SK-N-SH (cell line): Measurements from ENCODE around the gene LAMA4. TPM values are rescaled to one million over a fixed set of nuclear protein-coding genes. Genes with fewer than 3 reads are reported as not detected.

Experiments
- CTCF ChIA-PET: fragments of 300-600, 350-600 bp; formaldehyde crosslinking; extraction: SDS; loops from one replicate; lab custom pipeline; 2021; lab: Yijun Ruan, JAX
- POLR2A ChIA-PET: fragments of 350-600 bp; sonication (Branson Sonifier 250); formaldehyde crosslinking; extraction: SDS; loops from one replicate; lab custom pipeline; 2020; ENCODE audit warnings: antibody characterized with exemption, inconsistent platforms; lab: Yijun Ruan, JAX
- DNase-seq: peaks from one replicate; pipeline ENCODE4 v3.0.0; 2012
- H2AFZ ChIP-seq: fragments of 200-600 bp; sonication (generic); 2 replicates; pipeline ENCODE4 v1.8.1; 2016; ENCODE audit warnings: antibody characterized with exemption, mild to moderate bottlenecking, low read depth
- H3F3A ChIP-seq: fragments of 200-600 bp; sonication (generic); replicated peaks from 2 replicates; pipeline ENCODE3; 2016; ENCODE audit warnings: antibody characterized with exemption, mild to moderate bottlenecking; ENCODE audit not compliant: insufficient read depth
- H3K27ac ChIP-seq, 2 experiments: fragments of 200-500 bp in 1 of 2; fragments of 200-600 bp in 1 of 2; sonication (Bioruptor generic) in 1 of 2; sonication (generic), shearing (Covaris generic) in 1 of 2; 2 replicates each; pipeline versions ENCODE4 v1.5.1 to v1.6.1; 2014 to 2016; ENCODE audit warnings: low read depth in 2 of 2, inconsistent platforms in 1 of 2, low read length in 1 of 2, mild to moderate bottlenecking in 1 of 2, mixed read lengths in 1 of 2
- H3K27me3 ChIP-seq: fragments of 200-600 bp; sonication (generic), shearing (Covaris generic); 2 replicates; pipeline ENCODE4 v1.6.1; 2016; ENCODE audit warnings: mixed run types; ENCODE audit not compliant: insufficient read depth
- H3K36me3 ChIP-seq, 2 experiments: fragments of 200-500 bp in 1 of 2; fragments of 200-600 bp in 1 of 2; sonication (Bioruptor generic) in 1 of 2; sonication (generic) in 1 of 2; replicated peaks in 1 of 2; 2 replicates each; pipeline versions ENCODE3 to v1.5.1; 2014 to 2016; ENCODE audit warnings: low read length in 1 of 2, mild to moderate bottlenecking in 1 of 2; ENCODE audit not compliant: insufficient read depth in 2 of 2, control insufficient read depth in 1 of 2
- H3K4me1 ChIP-seq, 2 experiments: fragments of 200-500 bp in 1 of 2; fragments of 200-600 bp in 1 of 2; sonication (Bioruptor generic) in 1 of 2; sonication (generic), shearing (Covaris generic) in 1 of 2; 2 replicates each; pipeline versions ENCODE4 v1.5.1 to v1.6.1; 2014 to 2016; ENCODE audit warnings: low read depth in 1 of 2, low read length in 1 of 2, mixed run types in 1 of 2; ENCODE audit not compliant: insufficient read depth in 2 of 2, control insufficient read depth in 1 of 2
- H3K4me2 ChIP-seq: fragments of 200-600 bp; sonication (generic), shearing (Covaris generic); 2 replicates; pipeline ENCODE4 v1.6.1; 2017; ENCODE audit warnings: mixed run types
- H3K4me3 ChIP-seq, 2 experiments: fragments of 200-500 bp in 1 of 2; fragments of 200-600 bp in 1 of 2; sonication (Bioruptor generic) in 1 of 2; sonication (generic), shearing (Covaris generic) in 1 of 2; 2 replicates each; pipeline versions ENCODE4 v1.5.1 to v1.8.1; 2014 to 2016; ENCODE audit warnings: low read depth in 2 of 2, inconsistent platforms in 1 of 2, low read length in 1 of 2, mild to moderate bottlenecking in 1 of 2, mixed read lengths in 1 of 2, moderate library complexity in 1 of 2
- H3K79me2 ChIP-seq: fragments of 200-600 bp; sonication (generic); 2 replicates; pipeline ENCODE4 v1.8.1; 2017; ENCODE audit warnings: mild to moderate bottlenecking; ENCODE audit not compliant: insufficient read depth
- H3K9ac ChIP-seq: fragments of 200-600 bp; sonication (generic); 2 replicates; pipeline ENCODE4 v1.6.1; 2017; ENCODE audit warnings: mixed run types
- H3K9me2 ChIP-seq: fragments of 200-600 bp; sonication (generic); 2 replicates; pipeline ENCODE4 v1.6.1; 2017; ENCODE audit warnings: mixed run types
- H3K9me3 ChIP-seq: fragments of 200-600 bp; sonication (generic); 2 replicates; pipeline ENCODE4 v1.6.1; 2017; ENCODE audit warnings: mixed run types, mild to moderate bottlenecking, moderate library complexity
- H4K20me1 ChIP-seq: fragments of 200-600 bp; sonication (generic); 2 replicates; pipeline ENCODE4 v1.6.1; 2017; ENCODE audit warnings: mild to moderate bottlenecking, mixed run types; ENCODE audit not compliant: insufficient read depth
- CHD2 ChIP-seq: fragments of 150-350 bp; IDR thresholded peaks from 2 replicates; pipeline ENCODE4 v1.6.1; 2018; ENCODE audit warnings: low read length; ENCODE audit not compliant: partially characterized antibody
- EZH2phosphoT487 ChIP-seq: fragments of 200-600 bp; sonication (generic); IDR thresholded peaks from 2 replicates; pipeline ENCODE4 v1.6.1; 2017; ENCODE audit warnings: low read depth, mixed run types, mild to moderate bottlenecking, antibody characterized with exemption, moderate library complexity, borderline replicate concordance
- FOSL2 ChIP-seq: IDR thresholded peaks from 2 replicates; pipeline ENCODE4 v1.4.0; 2012; ENCODE audit warnings: low read depth, mild to moderate bottlenecking, moderate library complexity, borderline replicate concordance
- FOXM1 ChIP-seq: IDR thresholded peaks from 2 replicates; pipeline ENCODE4 v1.4.0; 2012; ENCODE audit warnings: low read depth, mild to moderate bottlenecking
- NFIC ChIP-seq: IDR thresholded peaks from 2 replicates; pipeline ENCODE4 v1.4.0; 2012; ENCODE audit warnings: borderline replicate concordance
- NRF1 ChIP-seq: IDR thresholded peaks from 2 replicates; pipeline ENCODE4 v1.6.1; 2012; ENCODE audit warnings: low read depth, mild to moderate bottlenecking, low read length
- RAD21 ChIP-seq: IDR thresholded peaks from 2 replicates; pipeline ENCODE4 v1.6.1; 2012; ENCODE audit warnings: mild to moderate bottlenecking, low read length
- RFX5 ChIP-seq: IDR thresholded peaks from 2 replicates; pipeline ENCODE4 v1.6.1; 2012; ENCODE audit warnings: mild to moderate bottlenecking, improper control_type of control experiment, low read length
- TEAD4 ChIP-seq: IDR thresholded peaks from 2 replicates; pipeline ENCODE4 v1.4.0; 2012; ENCODE audit warnings: mild to moderate bottlenecking, borderline replicate concordance; ENCODE audit not compliant: insufficient read depth
- WGBS: methylation state at CpG from one replicate; pipeline ENCODE4 v1.1.6; 2017; ENCODE audit warnings: low lambda C conversion rate; 5-methylcytosine and 5-hydroxymethylcytosine counted together
- polyA plus RNA-seq, 3 experiments: library from polyadenylated mRNA; depleted of rRNA; stranded (reverse); fragments of >200 nt; gene quantifications; 2 replicates each; pipeline ENCODE4 v1.2.3, GENCODE V29; 2012
- TF ChIP-seq, protein P1 (sequence below): IDR thresholded peaks from 2 replicates; pipeline ENCODE4 v1.4.0; 2012; ENCODE audit warnings: low read depth, borderline replicate concordance
- TF ChIP-seq, protein P2 (sequence below): fragments of 150-350 bp; IDR thresholded peaks from 2 replicates; pipeline ENCODE4 v1.6.1; 2016; ENCODE audit warnings: mild to moderate bottlenecking, low read depth, low read length
- TF ChIP-seq, protein P3 (sequence below): fragments of 200-600 bp; sonication (generic); IDR thresholded peaks from 2 replicates; pipeline ENCODE4 v1.6.1; 2017; ENCODE audit warnings: antibody characterized with exemption, mild to moderate bottlenecking, moderate library complexity
- TF ChIP-seq, protein P4 (sequence below): IDR thresholded peaks from 2 replicates; pipeline ENCODE4; 2012

LAMA4 gene
- polyA plus RNA-seq, 1 of the 3 experiments (the other 2 are of a cell fraction) = 9.4 TPM

DNA sequence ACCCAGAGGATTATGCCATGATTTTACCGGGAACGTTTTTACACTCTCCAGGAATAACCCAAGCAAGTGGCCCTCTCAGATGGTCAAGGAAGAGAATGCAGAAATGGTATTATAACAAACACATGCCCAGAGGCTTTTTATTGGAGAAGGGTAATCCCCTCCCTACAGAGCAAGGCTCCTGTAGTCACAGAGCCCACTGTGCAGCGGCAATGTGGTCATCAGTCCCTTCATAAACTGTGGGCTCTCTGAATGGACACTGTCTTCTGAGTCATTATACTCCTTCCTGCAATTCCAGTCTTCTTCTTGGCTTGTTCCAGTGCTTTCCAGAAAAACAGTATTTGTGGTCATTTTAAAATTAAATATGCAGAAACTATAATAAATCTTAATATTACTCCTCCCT is 74.7 kb downstream of the LAMA4 start (continued):
- TF ChIP-seq NFIC (no peak), RAD21 (no peak), NRF1 (no peak), CHD2 (no peak), EZH2phosphoT487 (no peak), FOSL2 (no peak)
- TF ChIP-seq, protein P1, sequence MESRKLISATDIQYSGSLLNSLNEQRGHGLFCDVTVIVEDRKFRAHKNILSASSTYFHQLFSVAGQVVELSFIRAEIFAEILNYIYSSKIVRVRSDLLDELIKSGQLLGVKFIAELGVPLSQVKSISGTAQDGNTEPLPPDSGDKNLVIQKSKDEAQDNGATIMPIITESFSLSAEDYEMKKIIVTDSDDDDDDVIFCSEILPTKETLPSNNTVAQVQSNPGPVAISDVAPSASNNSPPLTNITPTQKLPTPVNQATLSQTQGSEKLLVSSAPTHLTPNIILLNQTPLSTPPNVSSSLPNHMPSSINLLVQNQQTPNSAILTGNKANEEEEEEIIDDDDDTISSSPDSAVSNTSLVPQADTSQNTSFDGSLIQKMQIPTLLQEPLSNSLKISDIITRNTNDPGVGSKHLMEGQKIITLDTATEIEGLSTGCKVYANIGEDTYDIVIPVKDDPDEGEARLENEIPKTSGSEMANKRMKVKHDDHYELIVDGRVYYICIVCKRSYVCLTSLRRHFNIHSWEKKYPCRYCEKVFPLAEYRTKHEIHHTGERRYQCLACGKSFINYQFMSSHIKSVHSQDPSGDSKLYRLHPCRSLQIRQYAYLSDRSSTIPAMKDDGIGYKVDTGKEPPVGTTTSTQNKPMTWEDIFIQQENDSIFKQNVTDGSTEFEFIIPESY = no peak
- TF ChIP-seq, protein P2, sequence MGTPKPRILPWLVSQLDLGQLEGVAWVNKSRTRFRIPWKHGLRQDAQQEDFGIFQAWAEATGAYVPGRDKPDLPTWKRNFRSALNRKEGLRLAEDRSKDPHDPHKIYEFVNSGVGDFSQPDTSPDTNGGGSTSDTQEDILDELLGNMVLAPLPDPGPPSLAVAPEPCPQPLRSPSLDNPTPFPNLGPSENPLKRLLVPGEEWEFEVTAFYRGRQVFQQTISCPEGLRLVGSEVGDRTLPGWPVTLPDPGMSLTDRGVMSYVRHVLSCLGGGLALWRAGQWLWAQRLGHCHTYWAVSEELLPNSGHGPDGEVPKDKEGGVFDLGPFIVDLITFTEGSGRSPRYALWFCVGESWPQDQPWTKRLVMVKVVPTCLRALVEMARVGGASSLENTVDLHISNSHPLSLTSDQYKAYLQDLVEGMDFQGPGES = no peak

DNA sequence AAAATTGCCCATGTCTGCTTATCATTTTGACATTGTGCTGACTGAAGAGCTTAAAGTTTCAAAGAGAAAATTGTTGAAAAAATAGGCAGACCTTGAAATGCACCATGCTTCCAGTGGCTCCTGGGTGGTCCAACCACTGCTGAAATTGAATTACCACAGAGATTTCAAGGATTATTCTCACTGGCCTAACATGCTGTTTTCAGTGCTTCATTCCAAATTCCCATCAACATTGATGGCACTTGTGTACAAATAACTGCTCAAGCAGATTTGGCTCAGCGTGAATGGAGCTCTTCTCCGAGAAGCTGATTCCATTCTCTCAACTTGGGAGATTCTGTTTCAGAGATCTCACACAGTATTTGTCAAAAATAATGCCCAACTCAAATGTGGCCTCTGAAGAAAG is 75.5 kb downstream of the LAMA4 start:
- TF ChIP-seq FOSL2 = no peak
- no peak for TF ChIP-seq FOXM1
- TF ChIP-seq, protein P3, sequence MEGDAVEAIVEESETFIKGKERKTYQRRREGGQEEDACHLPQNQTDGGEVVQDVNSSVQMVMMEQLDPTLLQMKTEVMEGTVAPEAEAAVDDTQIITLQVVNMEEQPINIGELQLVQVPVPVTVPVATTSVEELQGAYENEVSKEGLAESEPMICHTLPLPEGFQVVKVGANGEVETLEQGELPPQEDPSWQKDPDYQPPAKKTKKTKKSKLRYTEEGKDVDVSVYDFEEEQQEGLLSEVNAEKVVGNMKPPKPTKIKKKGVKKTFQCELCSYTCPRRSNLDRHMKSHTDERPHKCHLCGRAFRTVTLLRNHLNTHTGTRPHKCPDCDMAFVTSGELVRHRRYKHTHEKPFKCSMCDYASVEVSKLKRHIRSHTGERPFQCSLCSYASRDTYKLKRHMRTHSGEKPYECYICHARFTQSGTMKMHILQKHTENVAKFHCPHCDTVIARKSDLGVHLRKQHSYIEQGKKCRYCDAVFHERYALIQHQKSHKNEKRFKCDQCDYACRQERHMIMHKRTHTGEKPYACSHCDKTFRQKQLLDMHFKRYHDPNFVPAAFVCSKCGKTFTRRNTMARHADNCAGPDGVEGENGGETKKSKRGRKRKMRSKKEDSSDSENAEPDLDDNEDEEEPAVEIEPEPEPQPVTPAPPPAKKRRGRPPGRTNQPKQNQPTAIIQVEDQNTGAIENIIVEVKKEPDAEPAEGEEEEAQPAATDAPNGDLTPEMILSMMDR = no peak
- TF ChIP-seq, protein P4, sequence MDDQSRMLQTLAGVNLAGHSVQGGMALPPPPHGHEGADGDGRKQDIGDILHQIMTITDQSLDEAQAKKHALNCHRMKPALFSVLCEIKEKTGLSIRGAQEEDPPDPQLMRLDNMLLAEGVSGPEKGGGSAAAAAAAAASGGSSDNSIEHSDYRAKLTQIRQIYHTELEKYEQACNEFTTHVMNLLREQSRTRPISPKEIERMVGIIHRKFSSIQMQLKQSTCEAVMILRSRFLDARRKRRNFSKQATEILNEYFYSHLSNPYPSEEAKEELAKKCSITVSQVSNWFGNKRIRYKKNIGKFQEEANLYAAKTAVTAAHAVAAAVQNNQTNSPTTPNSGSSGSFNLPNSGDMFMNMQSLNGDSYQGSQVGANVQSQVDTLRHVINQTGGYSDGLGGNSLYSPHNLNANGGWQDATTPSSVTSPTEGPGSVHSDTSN = no peak
- no peak for TF ChIP-seq NRF1
- no peak for TF ChIP-seq RFX5
- TF ChIP-seq TEAD4 = no peak
- Histone ChIP-seq H3K9me3 (no peaks in the 10 kb centered on the region), H2AFZ (no peak overlapping the region), H3K36me3 (peaks cover 0 to 10% of the 10 kb centered on the region in 2 experiments), H3K9ac (no peak overlapping the region), H3K4me3 (no peak overlapping the region), H3K9me2 (no peaks in the 10 kb centered on the region), H3K27me3 (no peaks in the 10 kb centered on the region), H4K20me1 (no peaks in the 10 kb centered on the region), H3K27ac (no peak overlapping the region), H3F3A (no peaks in the 10 kb centered on the region), H3K4me2 (no peak overlapping the region), H3K4me1 (no peaks in the 10 kb centered on the region; a peak in 2 of 4 replicates), H3K79me2 (no peaks in the 10 kb centered on the region)
- ChIA-PET POLR2A (no interaction called here), CTCF (interaction anchor here (1.2 to 3.7 kb wide), 10 partner anchors 15 to 1701 kb away, joined by 3 to 111 read pairs (median 30); no protein-coding TSS in a partner anchor)
- no peak for DNase-seq
- WGBS = 100% methylated on average over 2 of the region's 2 CpGs
